GM19468 (cell line): ENCODE results near the gene CPO.
"Not testable (repeated sequence)": the region's sequence is repeated elsewhere in the genome, so short reads cannot be mapped to it uniquely, and the experiment has no call there.

Experiments
- ATAC-seq: cut with Tn5 transposase; IDR thresholded peaks from one replicate; pipeline ENCODE4 v1.9.1; 2021; ENCODE audit warnings: mild to moderate bottlenecking, moderate library complexity, moderate number of reproducible peaks; ENCODE audit not compliant: unreplicated experiment; ENCODE audit errors: extremely low read depth

Gene CPO, protein sequence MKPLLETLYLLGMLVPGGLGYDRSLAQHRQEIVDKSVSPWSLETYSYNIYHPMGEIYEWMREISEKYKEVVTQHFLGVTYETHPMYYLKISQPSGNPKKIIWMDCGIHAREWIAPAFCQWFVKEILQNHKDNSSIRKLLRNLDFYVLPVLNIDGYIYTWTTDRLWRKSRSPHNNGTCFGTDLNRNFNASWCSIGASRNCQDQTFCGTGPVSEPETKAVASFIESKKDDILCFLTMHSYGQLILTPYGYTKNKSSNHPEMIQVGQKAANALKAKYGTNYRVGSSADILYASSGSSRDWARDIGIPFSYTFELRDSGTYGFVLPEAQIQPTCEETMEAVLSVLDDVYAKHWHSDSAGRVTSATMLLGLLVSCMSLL

GRCh38 chr2:206939340-206939739 lies at the start of gene CPO:
Gene CPO (plus strand): TSS chr2:206939518. CDS start chr2:206939600, 82 bp downstream.
- no peak for ATAC-seq

GRCh38 chr2:206890179-206890578 lies 49.1 kb upstream of the CPO start:
- no peak for ATAC-seq

- ATAC-seq: no peak
Observed at GRCh38 chr2:206890926-206891325, 48.4 kb upstream of the CPO start.

DNA sequence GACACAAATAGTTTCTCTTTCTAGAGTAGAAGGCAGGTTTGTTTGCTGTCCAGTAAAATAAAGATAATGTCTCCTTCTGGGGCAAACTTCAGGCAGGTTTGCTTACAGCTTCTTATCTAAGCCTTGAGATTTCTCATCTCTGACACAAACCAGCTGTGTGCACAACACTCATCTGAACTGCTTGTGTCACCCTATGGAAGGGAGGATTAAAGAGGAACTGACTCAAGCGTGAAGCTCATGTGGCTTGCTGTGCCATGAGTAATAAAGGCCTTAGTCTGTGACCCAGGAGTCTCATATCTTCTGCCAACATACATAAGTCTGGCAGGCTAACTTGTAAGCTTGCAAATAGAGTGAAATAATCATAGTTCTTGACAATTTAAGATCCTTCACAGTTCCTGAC lies 24.2 kb upstream of the CPO start:
- ATAC-seq: no peak

DNA sequence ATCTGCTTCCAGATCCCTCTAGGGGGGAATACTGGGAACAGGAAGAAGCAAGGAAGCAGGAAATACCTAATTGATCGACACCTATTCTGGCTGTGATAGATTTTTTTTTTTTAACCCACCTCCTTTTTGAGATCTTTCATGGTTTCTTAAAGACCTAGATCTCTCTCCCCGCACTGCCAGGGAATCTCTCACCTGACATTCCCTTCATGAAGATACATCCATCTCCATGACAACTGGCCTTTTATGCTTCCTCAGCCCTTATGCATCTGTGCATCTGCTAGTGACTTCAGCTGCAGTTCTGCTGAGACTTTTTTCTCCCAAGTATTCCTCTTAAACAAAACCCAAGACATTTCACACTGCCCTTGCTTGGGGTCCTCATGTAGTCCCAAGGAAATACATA lies 21.1 kb upstream of the CPO start:
- no peak for ATAC-seq

DNA sequence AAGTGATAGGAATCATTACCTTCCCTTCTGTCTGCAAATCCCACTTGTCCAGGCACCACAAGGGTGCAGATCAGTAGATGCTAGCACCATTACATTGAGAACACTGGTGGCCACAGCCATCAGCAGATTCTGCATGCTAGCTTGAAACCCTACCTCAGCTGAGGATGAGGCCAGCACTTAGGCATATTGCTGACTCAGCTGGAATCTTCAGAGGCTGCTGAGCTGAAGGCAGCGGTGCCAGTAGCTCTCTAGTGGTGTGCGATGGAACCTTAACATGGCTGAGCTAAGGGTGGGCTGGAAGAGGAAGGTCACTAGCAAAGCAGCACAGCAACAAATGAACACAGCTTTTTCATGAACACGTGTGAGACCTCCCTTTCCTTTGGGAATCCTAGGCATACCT lies 19.0 kb upstream of the CPO start:
- ATAC-seq: no peak

DNA sequence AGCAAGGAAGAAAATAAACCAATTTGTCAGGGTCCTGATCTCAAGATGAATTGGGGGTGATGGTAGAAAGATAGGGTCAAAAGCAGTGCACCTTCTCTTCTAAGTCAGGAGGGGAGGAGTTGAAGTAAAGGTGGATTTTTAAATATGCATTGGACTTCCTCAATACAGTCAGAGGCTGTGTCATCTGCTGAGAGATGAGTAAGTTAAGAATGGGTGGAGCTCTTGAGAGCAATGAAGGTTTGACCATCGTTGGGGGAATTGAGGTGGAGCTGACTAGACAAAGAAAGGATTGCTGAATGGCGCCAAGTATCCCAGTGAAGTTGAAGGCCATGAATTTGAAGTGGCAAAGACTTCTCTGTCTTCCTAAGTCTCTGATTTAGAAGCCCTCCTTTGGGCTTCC lies 18.4 kb upstream of the CPO start:
- ATAC-seq: no peak

DNA sequence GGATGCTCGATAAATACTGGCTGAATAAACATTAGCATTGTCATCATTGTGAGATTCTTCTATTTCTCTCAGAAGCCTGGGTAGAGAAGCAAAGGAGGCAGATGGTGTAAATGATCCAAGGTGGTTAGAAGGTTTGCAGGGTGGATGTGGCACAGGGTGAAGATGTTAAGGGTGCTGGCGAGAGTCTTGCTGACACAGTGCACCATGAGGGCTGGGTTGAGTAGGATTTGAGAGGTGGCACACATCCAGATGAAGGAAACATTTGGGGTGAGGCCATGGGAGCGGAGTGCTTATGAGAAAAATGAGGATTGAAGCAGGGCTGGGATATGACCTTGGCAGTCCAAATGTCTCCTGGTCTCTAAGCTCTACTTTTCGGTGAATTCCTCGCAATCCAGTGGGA lies 17.8 kb upstream of the CPO start:
- ATAC-seq: no peak

DNA sequence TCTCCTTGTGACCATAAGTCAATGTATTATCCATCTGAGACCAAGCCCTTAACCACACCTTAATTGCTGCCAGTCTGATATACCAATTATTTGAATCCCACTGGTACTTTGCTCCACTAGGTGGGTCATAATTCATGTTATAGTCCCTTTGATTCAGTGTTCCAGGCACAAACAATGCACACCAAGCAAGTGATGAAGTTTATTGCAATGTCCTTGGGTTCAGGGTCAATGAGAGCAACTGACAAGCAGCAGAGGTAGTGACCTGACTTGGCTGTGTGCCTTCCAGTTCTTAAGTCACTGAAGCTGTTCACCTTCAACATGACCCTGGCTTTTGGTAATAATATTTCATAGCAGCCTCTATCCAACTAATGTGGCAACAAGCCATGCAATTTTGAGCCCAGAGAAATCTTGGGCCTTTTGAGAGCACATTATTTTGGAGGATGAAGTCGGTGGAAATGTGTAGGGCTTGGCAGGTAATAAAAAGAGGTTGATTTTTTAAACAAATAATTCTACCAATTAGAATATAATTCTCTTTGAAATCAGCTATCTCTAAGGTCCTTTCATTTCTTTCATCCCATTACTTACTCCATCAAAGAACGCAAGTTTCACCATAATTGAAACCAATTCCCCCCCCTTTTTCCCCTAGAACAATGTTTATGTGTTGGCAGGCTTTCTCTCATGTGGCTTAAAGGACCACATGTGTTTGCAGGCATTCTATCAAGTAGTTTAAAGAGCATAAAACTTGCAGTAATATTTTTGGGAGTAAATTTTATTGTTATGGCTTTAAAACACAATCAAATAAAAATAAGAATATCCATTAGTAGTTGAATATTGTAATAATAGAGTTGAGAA lies 3.1 kb upstream of the CPO start:
- no peak for ATAC-seq

DNA sequence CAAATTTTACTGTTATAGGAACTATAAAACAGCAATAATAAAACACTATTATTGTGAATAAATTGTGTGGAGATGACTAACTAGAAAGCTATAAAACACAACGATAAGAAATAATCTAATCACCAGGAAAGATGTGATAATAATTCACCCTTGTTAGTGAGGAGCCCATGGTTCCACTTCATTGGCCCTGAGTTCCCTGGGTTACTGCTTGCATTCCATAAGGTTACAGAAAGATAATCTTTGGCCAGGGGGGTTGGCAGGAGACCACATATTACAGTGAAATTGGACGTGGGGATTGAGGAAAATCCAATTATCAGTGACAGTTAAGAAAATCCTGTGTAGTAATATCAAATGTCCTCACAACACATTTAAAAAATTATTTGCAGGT lies 2.5 kb upstream of the CPO start:
- no peak for ATAC-seq

GRCh38 chr2:206937555-206937954 lies 1.8 kb upstream of the CPO start:
- peak; percentile 52 for ATAC-seq

DNA sequence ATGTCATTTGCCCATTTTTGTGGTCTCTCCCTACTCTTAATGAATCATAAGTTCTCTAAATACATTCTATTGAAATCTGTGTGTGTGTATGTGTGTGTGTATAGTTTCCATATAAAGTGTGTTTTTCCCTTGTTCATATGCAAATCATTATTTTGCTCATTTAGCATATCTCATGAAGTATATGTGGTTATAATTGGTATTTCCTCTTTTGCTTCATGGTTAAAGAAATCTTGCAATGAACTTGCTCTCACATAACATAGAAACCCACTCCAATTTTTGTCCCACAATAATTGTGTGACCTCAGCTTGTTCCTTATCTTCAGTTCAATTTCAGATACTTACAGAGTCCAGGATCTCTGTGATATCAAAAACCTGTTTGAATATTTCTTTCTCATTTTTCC lies 1.2 kb downstream of the CPO start:
- ATAC-seq: no peak

DNA sequence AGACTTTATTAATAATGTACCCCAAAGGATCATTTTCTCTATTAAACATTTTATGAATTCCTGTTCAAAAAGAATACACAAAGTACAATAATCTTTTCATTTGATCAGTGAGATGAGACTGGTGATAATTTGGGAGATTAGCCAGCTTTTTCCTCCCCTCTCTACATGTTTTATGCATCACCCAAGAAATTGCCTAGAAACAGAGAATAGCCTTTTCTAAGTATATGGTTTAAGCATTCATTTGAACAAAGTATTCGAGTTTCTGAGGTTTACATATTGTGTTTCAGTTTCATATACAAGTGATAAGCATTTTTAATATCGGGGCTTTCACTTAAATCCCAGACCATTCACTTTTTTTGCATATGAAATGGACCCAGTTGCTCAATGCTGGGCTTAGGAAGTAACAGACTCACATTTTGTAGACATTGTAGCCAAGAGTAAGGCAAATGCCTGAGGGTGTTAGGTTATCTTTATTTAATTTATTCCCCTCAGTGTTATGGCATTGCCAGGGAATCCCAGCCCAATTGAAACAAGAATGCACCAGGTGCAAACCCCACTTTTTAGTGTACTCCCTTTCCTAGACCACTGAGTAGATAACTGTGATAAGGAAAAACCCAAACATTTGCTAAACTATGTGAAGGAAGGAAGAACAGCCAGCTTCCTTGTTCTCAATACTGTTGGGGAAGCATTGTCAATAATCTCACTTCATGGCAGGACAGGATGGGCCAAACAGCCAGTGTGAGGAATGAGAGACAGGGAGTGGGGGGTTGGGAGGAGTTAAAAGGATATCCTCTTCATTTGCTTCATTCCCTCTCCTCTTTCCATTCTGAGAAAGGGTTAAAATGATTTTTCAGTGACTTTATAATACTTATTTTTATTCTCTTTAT lies 3.5 kb downstream of the CPO start:
- ATAC-seq: no peak

- ATAC-seq: not testable (repeated sequence)
Observed at GRCh38 chr2:206953404-206953803, 14.1 kb downstream of the CPO start.

DNA sequence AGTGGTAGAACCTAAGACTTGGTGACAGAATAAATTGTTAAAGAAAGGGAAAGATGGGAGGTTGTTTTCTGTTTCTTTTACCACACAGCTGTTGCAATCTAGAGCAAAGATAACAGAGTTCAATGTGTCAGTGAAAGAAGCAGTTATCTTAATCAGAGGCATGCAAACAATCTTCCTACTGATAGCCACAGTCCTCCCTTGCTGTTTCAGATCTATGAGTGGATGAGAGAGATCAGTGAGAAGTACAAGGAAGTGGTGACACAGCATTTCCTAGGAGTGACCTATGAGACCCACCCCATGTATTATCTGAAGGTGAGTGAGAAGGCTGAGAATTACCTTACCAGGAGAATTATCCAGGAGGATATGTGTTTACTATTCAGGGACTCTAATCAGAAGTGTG lies 15.9 kb downstream of the CPO start:
- ATAC-seq: no peak

DNA sequence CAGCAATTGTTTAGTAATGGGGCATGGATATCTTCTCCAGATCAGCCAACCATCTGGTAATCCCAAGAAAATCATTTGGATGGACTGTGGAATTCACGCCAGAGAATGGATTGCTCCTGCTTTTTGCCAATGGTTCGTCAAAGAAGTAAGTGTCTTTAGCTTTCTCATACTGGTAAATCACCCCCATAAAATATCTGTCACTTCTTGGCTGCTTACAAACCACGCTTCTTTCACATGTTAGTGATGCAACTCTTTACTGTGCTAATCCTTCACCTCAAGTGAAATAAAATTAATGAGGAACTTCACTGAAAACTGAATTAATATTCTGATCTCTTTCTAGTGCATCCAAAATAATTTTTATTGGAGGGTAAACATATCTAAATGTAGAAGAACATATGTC lies 18.9 kb downstream of the CPO start:
- ATAC-seq: no peak

GRCh38 chr2:206962966-206963365 lies 23.6 kb downstream of the CPO start:
- no peak for ATAC-seq

- ATAC-seq: no peak
Observed at GRCh38 chr2:206968134-206969086, 29.1 kb downstream of the CPO start.

DNA sequence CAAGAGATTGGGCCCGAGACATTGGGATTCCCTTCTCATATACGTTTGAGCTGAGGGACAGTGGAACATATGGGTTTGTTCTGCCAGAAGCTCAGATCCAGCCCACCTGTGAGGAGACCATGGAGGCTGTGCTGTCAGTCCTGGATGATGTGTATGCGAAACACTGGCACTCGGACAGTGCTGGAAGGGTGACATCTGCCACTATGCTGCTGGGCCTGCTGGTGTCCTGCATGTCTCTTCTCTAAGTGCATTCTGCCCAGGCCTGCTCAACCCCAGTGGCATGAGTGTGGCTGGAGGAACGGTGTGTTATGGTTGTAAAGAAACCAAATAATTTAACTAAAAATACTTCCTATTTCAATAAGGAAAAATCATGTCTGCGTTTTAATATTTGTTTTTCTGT lies 29.9 kb downstream of the CPO start:
- no peak for ATAC-seq
